ENCODE data around the gene C5orf58. TPM values are rescaled to one million over a fixed set of nuclear protein-coding genes. Genes with fewer than 3 reads are reported as not detected.

Gene C5orf58
- total and polyA plus RNA-seq, 12 donors = 0.39 to 0.80 TPM; not detected in 10

- intact Hi-C loops (cut with DNase I) = no loop called here
- H3K4me3 ChIP-seq = no peak overlapping the region
- H3K9me3 ChIP-seq (replicated peaks in 1 of 3) = no peaks in the 10 kb centered on the region
- no peak for TF ChIP-seq POLR2A (IDR thresholded peaks at IDR 0.05)
- TF ChIP-seq CTCF (IDR thresholded peaks at IDR 0.05) = no peak
- H3K4me1 ChIP-seq (replicated peaks in 1 of 2) = no peaks in the 10 kb centered on the region
- no peak for DNase-seq
- H3K36me3 ChIP-seq (replicated peaks in 1 of 2) = no peaks in the 10 kb centered on the region
- WGBS, 4 donors = 85 to 100% (median 95%) methylated on average over 1 of the region's 1 CpG
- H3K27ac ChIP-seq = no peak overlapping the region
- H3K27me3 ChIP-seq = no peaks in the 10 kb centered on the region
Measured at GRCh38 chr5:170256571-170256970, 23.8 kb downstream of the C5orf58 start.

GRCh38 chr5:170257370-170257769 lies 24.6 kb downstream of the C5orf58 start:
- DNase-seq = no peak
- H3K27ac ChIP-seq = no peak overlapping the region
- H3K4me3 ChIP-seq = no peak overlapping the region
- H3K36me3 ChIP-seq (replicated peaks in 1 of 2) = no peaks in the 10 kb centered on the region
- no peaks in the 10 kb centered on the region for H3K9me3 ChIP-seq (replicated peaks in 1 of 3)
- H3K4me1 ChIP-seq (replicated peaks in 1 of 2) = no peaks in the 10 kb centered on the region
- no peak for TF ChIP-seq POLR2A (IDR thresholded peaks at IDR 0.05)
- TF ChIP-seq CTCF (IDR thresholded peaks at IDR 0.05) = no peak
- intact Hi-C loops (cut with DNase I) = no loop called here
- 89 to 95% (median 92%) methylated on average over 2 to 4 of the region's 4 CpGs for WGBS, 4 donors
- H3K27me3 ChIP-seq = no peaks in the 10 kb centered on the region

- Histone ChIP-seq H3K27ac (no peak overlapping the region), H3K27me3 (no peaks in the 10 kb centered on the region), H3K4me3 (no peak overlapping the region), H3K4me1 (replicated peaks in 1 of 2) (no peaks in the 10 kb centered on the region), H3K36me3 (replicated peaks in 1 of 2) (no peaks in the 10 kb centered on the region), H3K9me3 (replicated peaks in 1 of 3) (no peaks in the 10 kb centered on the region)
- DNase-seq = no peak
- intact Hi-C loops (cut with DNase I) = no loop called here
- WGBS, 4 donors = 84 to 96% (median 91%) methylated on average over 3 of the region's 3 CpGs
- TF ChIP-seq POLR2A (IDR thresholded peaks at IDR 0.05) (no peak), CTCF (IDR thresholded peaks at IDR 0.05) (no peak)
Measured at GRCh38 chr5:170261528-170262043, 28.8 kb downstream of the C5orf58 start.

- no peak for TF ChIP-seq POLR2A (IDR thresholded peaks at IDR 0.05)
- Histone ChIP-seq H3K9me3 (replicated peaks in 1 of 3) (no peaks in the 10 kb centered on the region), H3K27ac (no peak overlapping the region), H3K4me3 (no peak overlapping the region), H3K36me3 (replicated peaks in 1 of 2) (no peaks in the 10 kb centered on the region), H3K4me1 (replicated peaks in 1 of 2) (peaks cover 0 to 3% of the 10 kb centered on the region in 2 donors), H3K27me3 (no peaks in the 10 kb centered on the region)
- intact Hi-C loops (cut with DNase I) = no loop called here
- DNase-seq = no peak
- WGBS, 4 donors = 73 to 85% (median 81%) methylated on average over 15 of the region's 15 CpGs
Measured at GRCh38 chr5:170262061-170263045, 29.6 kb downstream of the C5orf58 start.

Data from adrenal gland (tissue), 12 donors.